ENCODE results near the gene DDX60.

- TF ChIP-seq, protein P1, sequence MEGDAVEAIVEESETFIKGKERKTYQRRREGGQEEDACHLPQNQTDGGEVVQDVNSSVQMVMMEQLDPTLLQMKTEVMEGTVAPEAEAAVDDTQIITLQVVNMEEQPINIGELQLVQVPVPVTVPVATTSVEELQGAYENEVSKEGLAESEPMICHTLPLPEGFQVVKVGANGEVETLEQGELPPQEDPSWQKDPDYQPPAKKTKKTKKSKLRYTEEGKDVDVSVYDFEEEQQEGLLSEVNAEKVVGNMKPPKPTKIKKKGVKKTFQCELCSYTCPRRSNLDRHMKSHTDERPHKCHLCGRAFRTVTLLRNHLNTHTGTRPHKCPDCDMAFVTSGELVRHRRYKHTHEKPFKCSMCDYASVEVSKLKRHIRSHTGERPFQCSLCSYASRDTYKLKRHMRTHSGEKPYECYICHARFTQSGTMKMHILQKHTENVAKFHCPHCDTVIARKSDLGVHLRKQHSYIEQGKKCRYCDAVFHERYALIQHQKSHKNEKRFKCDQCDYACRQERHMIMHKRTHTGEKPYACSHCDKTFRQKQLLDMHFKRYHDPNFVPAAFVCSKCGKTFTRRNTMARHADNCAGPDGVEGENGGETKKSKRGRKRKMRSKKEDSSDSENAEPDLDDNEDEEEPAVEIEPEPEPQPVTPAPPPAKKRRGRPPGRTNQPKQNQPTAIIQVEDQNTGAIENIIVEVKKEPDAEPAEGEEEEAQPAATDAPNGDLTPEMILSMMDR (IDR thresholded peaks at IDR 0.05) = no peak
- no peak for TF ChIP-seq POLR2A (IDR thresholded peaks at IDR 0.05)
Observed at GRCh38 chr4:168218645-168219044, 99.9 kb downstream of the DDX60 start.
